H1 (cell line): ENCODE results near the gene CYBB. TPM values are rescaled to one million over a fixed set of nuclear protein-coding genes. Genes with fewer than 3 reads are reported as not detected.

Experiments used
- CBX8 ChIP-seq: fragments of 300-800, 300-1000 bp; sonication (generic); IDR thresholded peaks from 2 replicates; pipeline ENCODE4 v1.7.1; 2016; ENCODE audit warnings: low read depth, low read length, borderline replicate concordance
- E2F6 ChIP-seq: IDR thresholded peaks from 2 replicates; pipeline ENCODE4 v1.6.1; 2012; ENCODE audit warnings: inconsistent platforms
- JUND ChIP-seq: IDR thresholded peaks from 2 replicates; pipeline ENCODE4 v1.6.1; 2011; ENCODE audit warnings: mild to moderate bottlenecking, improper control_type of control experiment, low read length
- KDM5A ChIP-seq: fragments of 200-600 bp; IDR thresholded peaks from 2 replicates; pipeline ENCODE4 v1.7.1; 2012; ENCODE audit warnings: mild to moderate bottlenecking, low read length, inconsistent platforms, mixed read lengths
- MAFK ChIP-seq: IDR thresholded peaks from 2 replicates; pipeline ENCODE4 v1.6.1; 2012; ENCODE audit warnings: low read depth, mild to moderate bottlenecking, improper control_type of control experiment, low read length
- polyA plus RNA-seq, 7 experiments: library from polyadenylated mRNA; depleted of rRNA in 3 of 7; stranded (reverse) in 5 of 7; unstranded in 2 of 7; fragments of >200 nt in 5 of 7; fragments of 200-250 nt in 2 of 7; gene quantifications; 1 replicate in 5 of 7; 2 replicates in 1 of 7; 4 replicates in 1 of 7; pipeline versions ENCODE4 v1.2.1 to v1.2.3, GENCODE V29; 2011 to 2013; ENCODE audit warnings: missing spikeins in 2 of 7, mixed read lengths in 2 of 7
- total RNA-seq: library from RNA; stranded (reverse); fragmentation: NEBNext Ultra II Directional; extraction: Animal tissue kit (Norgen Biotek cat#: 25700); gene quantifications from 2 replicates; pipeline ENCODE4 v1.2.1, GENCODE V29; 2021

Gene CYBB
- total and polyA plus RNA-seq, 2 of the 8 experiments (the other 6 are each of a cell fraction or from before 2014, with no cell fraction given): 0.03 to 0.09 TPM

- TF ChIP-seq KDM5A: no peak
- TF ChIP-seq E2F6: no peak
- no peak for TF ChIP-seq MAFK
- TF ChIP-seq JUND: no peak
- TF ChIP-seq CBX8: no peak
- TF ChIP-seq, all 59 proteins: peak for 0
Observed at GRCh38 chrX:37824491-37825214, 44.8 kb downstream of the CYBB start (continued).
